Panc1 (cell line): ENCODE data around the gene NFATC2. TPM values are rescaled to one million over a fixed set of nuclear protein-coding genes. Genes with fewer than 3 reads are reported as not detected.

Source experiments
- ATAC-seq: fragments of 200-7000 bp; cut with Tn5 transposase; 2 replicates; pipeline ENCODE4 v1.9.1; 2020; ENCODE audit warnings: mild to moderate bottlenecking, moderate library complexity
- BruUV-seq: library from RNA; stranded (reverse); fragments of 400-500 nt; replicated peaks from 2 replicates; lab custom pipeline; 2021; lab: Mats Ljungman, UMichigan
- CTCF ChIA-PET: fragments of 300-600 bp; sonication (Branson Sonifier 250); formaldehyde crosslinking; loops from one replicate; lab custom pipeline; 2022; ENCODE audit warnings: antibody characterized with exemption; lab: Charles Lee
- POLR2A ChIA-PET: fragments of 300-600 bp; sonication (Branson Sonifier 250); formaldehyde crosslinking; loops from one replicate; lab custom pipeline; 2022; ENCODE audit warnings: antibody characterized with exemption; lab: Charles Lee
- DNase-seq: peaks from one replicate; pipeline ENCODE4 v3.0.0-alpha.2; 2010; ENCODE audit warnings: low read depth, low spot score
- H3K27ac ChIP-seq: 2 replicates; pipeline ENCODE4 v1.5.1; 2011; ENCODE audit warnings: mild to moderate bottlenecking, low read length, inconsistent platforms
- H3K27me3 ChIP-seq: fragments of 200-500 bp; sonication (Bioruptor generic); 2 replicates; pipeline ENCODE4 v1.6.0; 2014; ENCODE audit warnings: low read length, inconsistent platforms; ENCODE audit not compliant: control insufficient read depth, insufficient read depth
- H3K36me3 ChIP-seq: fragments of 200-500 bp; sonication (Bioruptor generic); 2 replicates; pipeline ENCODE4 v1.5.1; 2014; ENCODE audit warnings: inconsistent platforms, mild to moderate bottlenecking, low read length, moderate library complexity; ENCODE audit not compliant: control insufficient read depth, insufficient read depth
- H3K4me1 ChIP-seq: 2 replicates; pipeline ENCODE4 v1.5.1; 2011; ENCODE audit warnings: inconsistent platforms, mild to moderate bottlenecking, low read length, moderate library complexity; ENCODE audit not compliant: control insufficient read depth, insufficient read depth
- H3K4me3 ChIP-seq, 2 experiments: 2 replicates each; pipeline ENCODE4 v1.5.1; 2011 to 2012; ENCODE audit warnings: low read depth in 2 of 2, low read length in 2 of 2, mild to moderate bottlenecking in 2 of 2, inconsistent platforms in 1 of 2, moderate library complexity in 1 of 2
- H3K9me3 ChIP-seq: fragments of 200-500 bp; sonication (Bioruptor generic); 2 replicates; pipeline ENCODE4 v1.5.1; 2014; ENCODE audit warnings: low read depth, mild to moderate bottlenecking, inconsistent platforms, low read length, moderate library complexity; ENCODE audit not compliant: control insufficient read depth, insufficient read depth
- CTCF ChIP-seq: fragments of 450-650 bp; IDR thresholded peaks from 2 replicates; pipeline ENCODE4 v1.5.1; 2017; ENCODE audit warnings: mild to moderate bottlenecking
- POLR2AphosphoS5 ChIP-seq: IDR thresholded peaks from 2 replicates; pipeline ENCODE4 v1.6.1; 2012; ENCODE audit warnings: mild to moderate bottlenecking, low read depth, low read length, moderate library complexity
- SIN3A ChIP-seq: IDR thresholded peaks from 2 replicates; pipeline ENCODE4 v1.6.1; 2012; ENCODE audit warnings: low read depth, mild to moderate bottlenecking, low read length, moderate library complexity, borderline replicate concordance; ENCODE audit not compliant: insufficient read depth
- TCF7L2 ChIP-seq: IDR thresholded peaks from 2 replicates; pipeline ENCODE4 v1.6.1; 2011; ENCODE audit warnings: mild to moderate bottlenecking, low read depth, low read length, inconsistent platforms
- in situ Hi-C: cut with HindIII; loops from 2 replicates; pipeline ENCODE4 v1.10.0; 2016; ENCODE audit warnings: low sequenced_read_pairs, low pct_unique_long_range_greater_than_20kb
- intact Hi-C: fragments of 100-400 bp; cut with micrococcal nuclease; formaldehyde crosslinking; loops from one replicate; pipeline ENCODE4 v1.10.0; 2022; ENCODE audit not compliant: unreplicated experiment
- total RNA-seq: library from RNA; stranded (reverse); gene quantifications from one replicate; pipeline ENCODE4 v1.2.1, GENCODE V29; 2021; ENCODE audit not compliant: unreplicated experiment
- TF ChIP-seq, protein P1 (sequence below), 2 experiments: IDR thresholded peaks; 2 replicates each; pipeline ENCODE4 v1.6.1; 2011 to 2012; ENCODE audit warnings: low read depth in 2 of 2, control low read depth in 1 of 2, low read length in 1 of 2, mild to moderate bottlenecking in 1 of 2, moderate library complexity in 1 of 2; ENCODE audit not compliant: insufficient read depth in 1 of 2

The NFATC2 gene
- total RNA-seq, 1 experiment from 2014 or later, result 10.6 TPM

DNA sequence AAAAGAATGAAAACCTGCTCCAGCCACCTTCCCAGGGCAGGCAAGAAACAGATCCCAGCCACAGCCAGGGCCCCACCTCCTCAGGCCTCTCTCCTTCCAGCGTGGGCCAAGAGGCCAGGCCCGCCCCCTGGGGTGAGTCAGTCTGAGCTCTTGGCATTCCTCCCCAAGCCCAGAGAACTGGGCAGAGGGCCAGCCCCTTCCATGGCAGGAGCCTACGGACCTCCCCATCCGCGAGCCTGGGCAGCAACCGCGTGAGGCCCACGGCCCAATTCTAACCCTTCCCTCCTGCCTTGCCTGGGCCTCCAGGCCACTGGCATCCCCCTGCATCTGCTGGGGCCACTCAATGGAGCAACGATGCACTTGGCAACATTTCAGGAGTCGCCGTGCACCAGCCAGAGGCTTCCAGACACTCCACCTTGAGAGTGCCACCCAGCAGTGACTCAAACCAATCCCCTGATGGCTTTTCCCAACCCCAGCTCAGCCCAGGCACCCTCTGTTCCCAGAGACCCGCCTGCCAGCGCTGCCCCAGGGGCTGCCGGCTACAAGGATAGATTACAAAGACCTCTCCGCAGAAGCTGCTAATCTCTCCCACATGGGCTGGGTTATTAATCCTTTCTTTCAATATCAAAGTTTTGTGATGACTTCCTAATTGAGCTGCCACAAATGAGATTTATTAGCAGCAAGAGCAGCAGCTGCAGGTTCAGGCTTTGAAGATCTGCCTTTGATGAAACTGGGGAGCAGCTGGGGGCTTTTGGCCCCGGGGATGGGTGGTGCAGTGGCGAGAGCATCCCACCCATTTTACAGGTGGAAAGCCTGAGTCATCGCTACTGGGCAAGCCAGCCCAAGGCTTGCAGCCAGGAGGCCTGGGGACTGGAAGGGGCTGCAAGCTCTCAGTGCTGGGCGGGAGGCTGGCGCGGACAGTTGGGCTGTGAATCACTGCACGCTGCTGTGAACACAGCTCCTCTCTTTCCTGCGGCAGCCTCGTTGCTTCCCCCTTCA is 85.7 kb downstream of the NFATC2 start:
- Histone ChIP-seq H3K9me3 (peaks cover 4% of the 10 kb centered on the region; the same call in 1 of the 2 replicates), H3K27ac (peak overlapping the region; percentile 97), H3K4me3 (peak overlapping the region; percentile 23 to 55), H3K27me3 (no peaks in the 10 kb centered on the region), H3K36me3 (no peaks in the 10 kb centered on the region), H3K4me1 (peaks cover 42% of the 10 kb centered on the region)
- POLR2A ChIA-PET, result interaction anchor here (1.0 to 1.6 kb wide), 2 partner anchors 10 to 107 kb away, joined by 3 to 6 read pairs; no protein-coding TSS in a partner anchor
- in situ Hi-C loops, result no loop called here
- peak; percentile 94 for ATAC-seq
- intact Hi-C loops, result loop anchor here (10.0 kb wide), 1 partner anchor 108 kb away; no protein-coding TSS in a partner anchor
- TF ChIP-seq TCF7L2 (peak; percentile 93), CTCF (no peak), POLR2AphosphoS5 (peak; percentile 58; the same call in 1 of the 2 replicates)
- TF ChIP-seq, protein P1, sequence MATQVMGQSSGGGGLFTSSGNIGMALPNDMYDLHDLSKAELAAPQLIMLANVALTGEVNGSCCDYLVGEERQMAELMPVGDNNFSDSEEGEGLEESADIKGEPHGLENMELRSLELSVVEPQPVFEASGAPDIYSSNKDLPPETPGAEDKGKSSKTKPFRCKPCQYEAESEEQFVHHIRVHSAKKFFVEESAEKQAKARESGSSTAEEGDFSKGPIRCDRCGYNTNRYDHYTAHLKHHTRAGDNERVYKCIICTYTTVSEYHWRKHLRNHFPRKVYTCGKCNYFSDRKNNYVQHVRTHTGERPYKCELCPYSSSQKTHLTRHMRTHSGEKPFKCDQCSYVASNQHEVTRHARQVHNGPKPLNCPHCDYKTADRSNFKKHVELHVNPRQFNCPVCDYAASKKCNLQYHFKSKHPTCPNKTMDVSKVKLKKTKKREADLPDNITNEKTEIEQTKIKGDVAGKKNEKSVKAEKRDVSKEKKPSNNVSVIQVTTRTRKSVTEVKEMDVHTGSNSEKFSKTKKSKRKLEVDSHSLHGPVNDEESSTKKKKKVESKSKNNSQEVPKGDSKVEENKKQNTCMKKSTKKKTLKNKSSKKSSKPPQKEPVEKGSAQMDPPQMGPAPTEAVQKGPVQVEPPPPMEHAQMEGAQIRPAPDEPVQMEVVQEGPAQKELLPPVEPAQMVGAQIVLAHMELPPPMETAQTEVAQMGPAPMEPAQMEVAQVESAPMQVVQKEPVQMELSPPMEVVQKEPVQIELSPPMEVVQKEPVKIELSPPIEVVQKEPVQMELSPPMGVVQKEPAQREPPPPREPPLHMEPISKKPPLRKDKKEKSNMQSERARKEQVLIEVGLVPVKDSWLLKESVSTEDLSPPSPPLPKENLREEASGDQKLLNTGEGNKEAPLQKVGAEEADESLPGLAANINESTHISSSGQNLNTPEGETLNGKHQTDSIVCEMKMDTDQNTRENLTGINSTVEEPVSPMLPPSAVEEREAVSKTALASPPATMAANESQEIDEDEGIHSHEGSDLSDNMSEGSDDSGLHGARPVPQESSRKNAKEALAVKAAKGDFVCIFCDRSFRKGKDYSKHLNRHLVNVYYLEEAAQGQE (IDR thresholded peaks at IDR 0.05; ENCODE audit: insufficient read depth in 1 of 2, low read depth in 2 of 2, low read length in 1 of 2), result 0 out of 4 replicates have a peak, but pooled peaks of 1 of the 2 experiments have one; percentile 24
- DNase-seq, result peak; percentile 89
- CTCF ChIA-PET, result interaction anchor here (0.6 to 1.0 kb wide), 5 partner anchors 10 to 469 kb away, joined by 3 to 11 read pairs (median 3); no protein-coding TSS in a partner anchor
- no TSS peak for BruUV-seq

DNA sequence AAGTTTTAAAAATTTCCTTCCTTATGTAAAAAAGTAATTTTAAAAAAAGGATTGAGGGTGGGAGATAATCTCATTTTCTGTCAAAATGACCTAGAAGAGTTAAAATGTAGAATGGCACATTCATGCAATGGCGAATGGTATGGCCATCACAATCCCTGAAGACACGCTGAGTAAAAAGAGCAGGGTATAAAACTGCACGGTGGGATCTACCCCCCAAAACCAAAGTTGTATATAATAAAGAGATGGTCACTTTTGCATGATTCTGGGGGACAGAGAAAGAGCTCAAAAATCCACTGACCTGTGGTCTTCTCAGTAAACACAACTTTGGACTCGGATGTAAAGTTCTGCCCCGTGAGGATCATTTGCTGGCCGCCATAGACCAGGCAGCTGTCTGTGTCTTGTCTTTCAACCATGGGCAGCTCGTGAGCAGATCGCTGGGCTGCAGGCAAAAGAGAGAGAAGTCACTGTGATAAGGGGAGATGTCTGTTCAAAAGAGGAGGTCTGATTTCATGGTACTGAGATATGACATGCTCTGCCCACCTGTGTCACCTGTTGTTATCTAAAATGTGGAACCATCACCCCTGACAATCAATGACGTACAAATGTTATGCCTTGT is 88.2 kb downstream of the NFATC2 start:
- ChIA-PET POLR2A (no interaction called here), CTCF (interaction anchor here (0.6 kb wide), 1 partner anchor 33 kb away, joined by 4 read pairs; no protein-coding TSS in a partner anchor)
- Histone ChIP-seq H3K4me1 (peaks cover 42% of the 10 kb centered on the region), H3K27ac (peak overlapping the region; percentile 62), H3K9me3 (peaks cover 4% of the 10 kb centered on the region; the same call in 1 of the 2 replicates), H3K36me3 (no peaks in the 10 kb centered on the region), H3K4me3 (no peak overlapping the region), H3K27me3 (no peaks in the 10 kb centered on the region)
- BruUV-seq, result no TSS peak
- intact Hi-C loops, result loop anchor here (10.0 kb wide), 1 partner anchor 110 kb away; no protein-coding TSS in a partner anchor
- no peak for ATAC-seq
- TF ChIP-seq POLR2AphosphoS5 (no peak), SIN3A (no peak), TCF7L2 (no peak), CTCF (no peak)
- TF ChIP-seq, protein P1 (IDR thresholded peaks at IDR 0.05; ENCODE audit: insufficient read depth in 1 of 2, low read depth in 2 of 2, low read length in 1 of 2), result no peak
- no peak for DNase-seq
- in situ Hi-C loops, result no loop called here
